Upper lobe of left lung (tissue), 6 donors: ENCODE data around the gene KANK3. TPM values are rescaled to one million over a fixed set of nuclear protein-coding genes. Genes with fewer than 3 reads are reported as not detected.

Source experiments
- ATAC-seq, 2 donors: fragments of 200-7000 bp; cut with Tn5 transposase; one replicate each; pipeline ENCODE4 v1.9.1; 2022; ENCODE audit warnings: mild to moderate bottlenecking in 2 of 2, moderate library complexity in 2 of 2; ENCODE audit not compliant: low FRiP score in 2 of 2
- DNase-seq, 2 donors: peaks; one replicate each; pipeline ENCODE4 v3.0.0-alpha.2; 2019 to 2020
- H3K27ac ChIP-seq, 4 donors: fragments of 200-600 bp; sonication (generic); one replicate each; pipeline ENCODE4 v1.5.1; 2016 to 2019
- H3K27me3 ChIP-seq, 4 donors: fragments of 200-600 bp; sonication (generic); one replicate each; pipeline ENCODE4 v1.5.1; 2017 to 2019
- H3K36me3 ChIP-seq, 4 donors: fragments of 200-600 bp; sonication (generic); one replicate each; pipeline ENCODE4 v1.5.1; 2016 to 2019
- H3K4me1 ChIP-seq, 4 donors: fragments of 200-600 bp; sonication (generic); one replicate each; pipeline ENCODE4 v1.5.1; 2018 to 2019
- H3K4me3 ChIP-seq, 4 donors: fragments of 200-600 bp; sonication (generic); one replicate each; pipeline ENCODE4 v1.5.1; 2017 to 2019; ENCODE audit warnings: mild to moderate bottlenecking in 2 of 4, moderate library complexity in 1 of 4
- H3K9me3 ChIP-seq, 4 donors: fragments of 200-600 bp; sonication (generic); one replicate each; pipeline ENCODE4 v1.5.1; 2018 to 2019
- CTCF ChIP-seq, 6 experiments: fragments of 450-650 bp in 4 of 6; fragments of 200-600 bp in 2 of 6; sonication (generic) in 2 of 6; IDR thresholded peaks; one replicate each; pipeline ENCODE4 v1.5.1; 2016 to 2019; ENCODE audit warnings: antibody characterized with exemption in 6 of 6
- EP300 ChIP-seq, 4 donors: sonication (generic); formaldehyde crosslinking; IDR thresholded peaks; one replicate each; pipeline ENCODE4 v1.5.1; 2017; ENCODE audit warnings: antibody characterized with exemption in 4 of 4, control low read depth in 2 of 4
- POLR2A ChIP-seq, 4 donors: fragments of 450-650 bp; IDR thresholded peaks; one replicate each; pipeline ENCODE4 v1.5.1; 2016 to 2017; ENCODE audit warnings: antibody characterized with exemption in 4 of 4, mild to moderate bottlenecking in 2 of 4
- POLR2AphosphoS5 ChIP-seq, 2 donors: sonication (generic); formaldehyde crosslinking; IDR thresholded peaks; one replicate each; pipeline ENCODE4 v1.5.1; 2017; ENCODE audit warnings: antibody characterized with exemption in 2 of 2
- WGBS, 2 donors: methylation state at CpG; one replicate each; pipeline ENCODE4 v1.1.5; 2017 to 2018; 5-methylcytosine and 5-hydroxymethylcytosine counted together
- total RNA-seq, 6 donors: library from RNA; depleted of rRNA in 4 of 6; stranded (reverse); fragments of >200 nt in 4 of 6; gene quantifications; one replicate each; pipeline versions ENCODE4 v1.1.0 to v1.2.1, GENCODE V29; 2016 to 2021
- donor health status: DM: no; HTN: no; CAD: no; lungs with moderate emphysema.
- donor health status: DM: no; HTN: yes; CAD: no; lungs with severe emphysema.

Gene KANK3
- total RNA-seq, 6 donors from 2014 or later: 27.7 to 109 (median 56.9) TPM

GRCh38 chr19:8333767-8334457, 9.2 kb downstream of the KANK3 start:
- Histone ChIP-seq H3K4me3 (peak overlapping the region in 2 of 4 donors; percentile 38 to 45), H3K4me1 (peaks cover 22 to 50% (median 39%) of the 10 kb centered on the region in 4 donors), H3K36me3 (peaks cover 0 to 45% (median 20%) of the 10 kb centered on the region in 4 donors), H3K27ac (peak overlapping the region in 1 of 4 donors; percentile 61), H3K9me3 (no peaks in the 10 kb centered on the region), H3K27me3 (peaks cover 0 to 27% (median 11%) of the 10 kb centered on the region in 4 donors)
- DNase-seq (peak in 1 of 2 donors; percentile 82), ATAC-seq (no peak)
- TF ChIP-seq EP300 (IDR thresholded peaks at IDR 0.05) (no peak), POLR2A (IDR thresholded peaks at IDR 0.05) (no peak), CTCF (IDR thresholded peaks at IDR 0.05) (no peak), POLR2AphosphoS5 (IDR thresholded peaks at IDR 0.05) (no peak)
- WGBS, 2 donors: 50 to 56% methylated on average over 22 to 24 of the region's 48 CpGs

- DNase-seq (peak in 1 of 2 donors; percentile 84), ATAC-seq (no peak)
- Histone ChIP-seq H3K9me3 (no peaks in the 10 kb centered on the region), H3K4me3 (no peak overlapping the region), H3K27ac (peak overlapping the region in 1 of 4 donors; percentile 13), H3K27me3 (peaks cover 0 to 27% (median 11%) of the 10 kb centered on the region in 4 donors), H3K36me3 (peaks cover 0 to 51% (median 20%) of the 10 kb centered on the region in 4 donors), H3K4me1 (peaks cover 22 to 49% (median 36%) of the 10 kb centered on the region in 4 donors)
- TF ChIP-seq CTCF (IDR thresholded peaks at IDR 0.05) (no peak), POLR2A (IDR thresholded peaks at IDR 0.05) (no peak), POLR2AphosphoS5 (IDR thresholded peaks at IDR 0.05) (peak in 1 of 2 donors; percentile 15)
- WGBS, 2 donors: 37 to 54% methylated on average over 32 to 52 of the region's 52 CpGs
Measured at GRCh38 chr19:8332976-8333766, 9.9 kb downstream of the KANK3 start.

- no peak for TF ChIP-seq EP300 (IDR thresholded peaks at IDR 0.05)
- TF ChIP-seq POLR2AphosphoS5 (IDR thresholded peaks at IDR 0.05): no peak
- TF ChIP-seq CTCF (IDR thresholded peaks at IDR 0.05): no peak
- TF ChIP-seq POLR2A (IDR thresholded peaks at IDR 0.05): no peak
- H3K9me3 ChIP-seq: no peaks in the 10 kb centered on the region
- peaks cover 0 to 60% (median 20%) of the 10 kb centered on the region in 4 donors for H3K36me3 ChIP-seq
- ATAC-seq: no peak
- H3K27me3 ChIP-seq: peaks cover 0 to 27% (median 11%) of the 10 kb centered on the region in 4 donors
- peaks cover 21 to 36% (median 28%) of the 10 kb centered on the region in 4 donors for H3K4me1 ChIP-seq
- DNase-seq: no peak
- H3K27ac ChIP-seq: peak overlapping the region in 1 of 4 donors; percentile 4
- no peak overlapping the region for H3K4me3 ChIP-seq
- 80 to 84% methylated on average over 8 of the region's 8 CpGs for WGBS, 2 donors
Measured at GRCh38 chr19:8331263-8331845, 11.7 kb downstream of the KANK3 start.

- H3K4me3 ChIP-seq: no peak overlapping the region
- peaks cover 0 to 63% (median 20%) of the 10 kb centered on the region in 4 donors for H3K36me3 ChIP-seq
- WGBS, 2 donors: 64 to 95% methylated on average over 3 of the region's 3 CpGs
- TF ChIP-seq EP300 (IDR thresholded peaks at IDR 0.05) (no peak), POLR2A (IDR thresholded peaks at IDR 0.05) (no peak), POLR2AphosphoS5 (IDR thresholded peaks at IDR 0.05) (no peak), CTCF (IDR thresholded peaks at IDR 0.05) (no peak)
- DNase-seq: no peak
- ATAC-seq: no peak
- H3K4me1 ChIP-seq: peaks cover 18 to 23% (median 22%) of the 10 kb centered on the region in 4 donors
- H3K27ac ChIP-seq: no peak overlapping the region
- H3K9me3 ChIP-seq: no peaks in the 10 kb centered on the region
- H3K27me3 ChIP-seq: peaks cover 0 to 20% (median 8%) of the 10 kb centered on the region in 4 donors
Measured at GRCh38 chr19:8329996-8330395, 13.1 kb downstream of the KANK3 start.
